HepG2 (cell line): ENCODE measurements around the gene OSBPL1A. TPM values are rescaled to one million over a fixed set of nuclear protein-coding genes. Genes with fewer than 3 reads are reported as not detected.

ENCODE experiments used
- ARNT2 ChIP-seq: sonication (generic); formaldehyde crosslinking; IDR thresholded peaks from 2 replicates; pipeline ENCODE4 v1.8.0; 2022; ENCODE audit warnings: mild to moderate bottlenecking, low read depth, missing genetic modification reagents, moderate library complexity
- HOXD1 ChIP-seq: sonication (generic); formaldehyde crosslinking; IDR thresholded peaks from 2 replicates; pipeline ENCODE4 v1.5.0; 2020; ENCODE audit warnings: missing genetic modification reagents
- ZFP62 ChIP-seq: sonication (generic); formaldehyde crosslinking; IDR thresholded peaks from 2 replicates; pipeline ENCODE4 v1.4.0; 2020; ENCODE audit warnings: missing genetic modification reagents
- ZNF318 ChIP-seq: sonication (generic); formaldehyde crosslinking; IDR thresholded peaks from 2 replicates; pipeline ENCODE4 v1.4.0; 2020; ENCODE audit warnings: mild to moderate bottlenecking, missing genetic modification reagents
- ZNF430 ChIP-seq: sonication (generic); formaldehyde crosslinking; IDR thresholded peaks from 2 replicates; pipeline ENCODE4 v1.9.0; 2021; ENCODE audit warnings: mild to moderate bottlenecking, missing genetic modification reagents
- polyA plus RNA-seq, 8 experiments: library from polyadenylated mRNA; depleted of rRNA in 3 of 8; stranded (reverse) in 7 of 8; unstranded in 1 of 8; fragments of >200 nt; fragmentation: Illumina TruSeq in 4 of 8; extraction: Trizol in 4 of 8; gene quantifications; 2 replicates each; pipeline versions ENCODE4 v1.2.1 to v1.2.3, GENCODE V29; 2011 to 2016; ENCODE audit warnings: low read depth in 4 of 8, missing spikeins in 1 of 8, mixed read lengths in 1 of 8; ENCODE audit not compliant: insufficient read depth in 1 of 8
- total RNA-seq, 5 experiments: library from RNA; depleted of rRNA; stranded (reverse); fragments of >200 nt; fragmentation: Illumina TruSeq; extraction: Trizol; gene quantifications; 2 replicates each; pipeline ENCODE4 v1.2.3, GENCODE V29; 2016; ENCODE audit warnings: low read depth in 1 of 5
- TF ChIP-seq, protein P1 (sequence below): sonication (generic); formaldehyde crosslinking; IDR thresholded peaks from 2 replicates; pipeline ENCODE4 v1.4.0; 2020; ENCODE audit warnings: mild to moderate bottlenecking, missing genetic modification reagents, borderline replicate concordance

The OSBPL1A gene
- total and polyA plus RNA-seq, 2 of the 13 experiments (the other 11 are each of a cell fraction or from before 2014, with no cell fraction given): 0.02 TPM; not detected in 1

DNA sequence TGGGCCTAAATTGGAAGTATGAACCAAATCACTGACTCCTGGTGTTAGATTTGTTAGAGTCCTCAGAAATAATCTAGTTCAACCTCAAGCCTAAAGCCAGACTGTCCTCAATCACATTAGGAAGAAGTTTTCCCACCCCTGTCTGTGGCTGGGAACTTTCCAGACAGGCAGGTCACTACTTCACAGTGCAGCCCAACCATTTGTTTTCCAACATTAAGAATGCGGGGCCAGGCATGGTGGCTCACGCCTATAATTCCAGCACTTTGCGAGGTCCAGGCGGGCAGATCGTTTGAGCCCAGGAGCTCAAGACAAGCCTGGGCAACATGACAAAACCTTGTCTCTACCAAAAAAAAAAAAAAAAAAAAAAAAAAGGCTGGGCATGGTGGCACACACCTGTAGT lies 5.5 kb upstream of the OSBPL1A start (continued):
- TF ChIP-seq ZNF318 (CRISPR knock-in tag) (no peak), ZFP62 (no peak), ARNT2 (CRISPR knock-in tag) (no peak), HOXD1 (no peak), ZNF430 (CRISPR knock-in tag) (no peak)
- TF ChIP-seq, protein P1, sequence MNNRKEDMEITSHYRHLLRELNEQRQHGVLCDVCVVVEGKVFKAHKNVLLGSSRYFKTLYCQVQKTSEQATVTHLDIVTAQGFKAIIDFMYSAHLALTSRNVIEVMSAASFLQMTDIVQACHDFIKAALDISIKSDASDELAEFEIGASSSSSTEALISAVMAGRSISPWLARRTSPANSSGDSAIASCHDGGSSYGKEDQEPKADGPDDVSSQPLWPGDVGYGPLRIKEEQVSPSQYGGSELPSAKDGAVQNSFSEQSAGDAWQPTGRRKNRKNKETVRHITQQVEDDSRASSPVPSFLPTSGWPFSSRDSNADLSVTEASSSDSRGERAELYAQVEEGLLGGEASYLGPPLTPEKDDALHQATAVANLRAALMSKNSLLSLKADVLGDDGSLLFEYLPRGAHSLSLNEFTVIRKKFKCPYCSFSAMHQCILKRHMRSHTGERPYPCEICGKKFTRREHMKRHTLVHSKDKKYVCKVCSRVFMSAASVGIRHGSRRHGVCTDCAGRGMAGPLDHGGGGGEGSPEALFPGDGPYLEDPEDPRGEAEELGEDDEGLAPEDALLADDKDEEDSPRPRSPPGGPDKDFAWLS: no peak
